Hepatocyte (in vitro differentiated cells): ENCODE results near the gene RNF130.

Source experiments
- EZH2 ChIP-seq: fragments of 200-600 bp; sonication (generic); IDR thresholded peaks from 2 replicates; pipeline ENCODE4 v1.6.1; 2016; ENCODE audit warnings: antibody characterized with exemption, mild to moderate bottlenecking, borderline replicate concordance
- TF ChIP-seq, protein P1 (sequence below): fragments of 200-600 bp; sonication (generic); IDR thresholded peaks from 2 replicates; pipeline ENCODE4 v1.5.1; 2016; ENCODE audit warnings: antibody characterized with exemption, mild to moderate bottlenecking; ENCODE audit not compliant: poor library complexity

DNA sequence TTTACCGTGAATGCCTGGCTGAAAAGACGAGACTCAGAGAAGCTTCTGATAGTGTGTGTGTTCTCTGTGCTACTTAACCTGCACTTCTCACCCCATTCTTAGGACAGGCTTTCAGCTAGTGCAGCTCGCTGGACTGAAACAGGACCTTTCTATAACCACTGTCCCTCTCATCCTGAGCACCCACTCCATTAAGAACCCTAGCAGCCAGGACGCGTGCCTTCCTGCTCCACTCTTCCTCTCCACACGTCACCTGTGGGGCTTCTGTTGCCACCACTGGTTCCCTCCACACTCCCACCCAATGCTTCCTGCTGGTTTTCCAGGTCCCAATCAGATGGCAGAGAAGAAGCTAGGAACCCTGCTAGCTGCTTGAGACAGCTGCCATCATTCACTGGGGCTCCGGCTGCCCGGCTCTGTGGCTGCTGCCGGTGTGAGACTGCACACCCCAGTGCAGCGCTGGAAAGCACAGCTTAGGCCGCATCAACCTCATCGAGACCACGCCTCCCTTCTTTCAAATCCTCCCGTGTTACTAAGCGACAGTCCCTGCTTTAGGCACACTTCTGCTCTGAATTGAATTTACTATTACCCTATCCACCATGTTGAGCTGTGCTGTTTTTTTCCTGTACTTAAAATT lies 44.0 kb downstream of the RNF130 start:
- TF ChIP-seq, protein P1, sequence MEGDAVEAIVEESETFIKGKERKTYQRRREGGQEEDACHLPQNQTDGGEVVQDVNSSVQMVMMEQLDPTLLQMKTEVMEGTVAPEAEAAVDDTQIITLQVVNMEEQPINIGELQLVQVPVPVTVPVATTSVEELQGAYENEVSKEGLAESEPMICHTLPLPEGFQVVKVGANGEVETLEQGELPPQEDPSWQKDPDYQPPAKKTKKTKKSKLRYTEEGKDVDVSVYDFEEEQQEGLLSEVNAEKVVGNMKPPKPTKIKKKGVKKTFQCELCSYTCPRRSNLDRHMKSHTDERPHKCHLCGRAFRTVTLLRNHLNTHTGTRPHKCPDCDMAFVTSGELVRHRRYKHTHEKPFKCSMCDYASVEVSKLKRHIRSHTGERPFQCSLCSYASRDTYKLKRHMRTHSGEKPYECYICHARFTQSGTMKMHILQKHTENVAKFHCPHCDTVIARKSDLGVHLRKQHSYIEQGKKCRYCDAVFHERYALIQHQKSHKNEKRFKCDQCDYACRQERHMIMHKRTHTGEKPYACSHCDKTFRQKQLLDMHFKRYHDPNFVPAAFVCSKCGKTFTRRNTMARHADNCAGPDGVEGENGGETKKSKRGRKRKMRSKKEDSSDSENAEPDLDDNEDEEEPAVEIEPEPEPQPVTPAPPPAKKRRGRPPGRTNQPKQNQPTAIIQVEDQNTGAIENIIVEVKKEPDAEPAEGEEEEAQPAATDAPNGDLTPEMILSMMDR, result no peak
- TF ChIP-seq EZH2, result no peak
